GM18520 (cell line): ENCODE measurements around the gene OR6B1.
"Not testable (repeated sequence)": the region's sequence is repeated elsewhere in the genome, so short reads cannot be mapped to it uniquely, and the experiment has no call there.

ENCODE experiments used
- ATAC-seq: cut with Tn5 transposase; IDR thresholded peaks from one replicate; pipeline ENCODE4 v1.9.1; 2021; ENCODE audit not compliant: unreplicated experiment

The OR6B1 gene

DNA sequence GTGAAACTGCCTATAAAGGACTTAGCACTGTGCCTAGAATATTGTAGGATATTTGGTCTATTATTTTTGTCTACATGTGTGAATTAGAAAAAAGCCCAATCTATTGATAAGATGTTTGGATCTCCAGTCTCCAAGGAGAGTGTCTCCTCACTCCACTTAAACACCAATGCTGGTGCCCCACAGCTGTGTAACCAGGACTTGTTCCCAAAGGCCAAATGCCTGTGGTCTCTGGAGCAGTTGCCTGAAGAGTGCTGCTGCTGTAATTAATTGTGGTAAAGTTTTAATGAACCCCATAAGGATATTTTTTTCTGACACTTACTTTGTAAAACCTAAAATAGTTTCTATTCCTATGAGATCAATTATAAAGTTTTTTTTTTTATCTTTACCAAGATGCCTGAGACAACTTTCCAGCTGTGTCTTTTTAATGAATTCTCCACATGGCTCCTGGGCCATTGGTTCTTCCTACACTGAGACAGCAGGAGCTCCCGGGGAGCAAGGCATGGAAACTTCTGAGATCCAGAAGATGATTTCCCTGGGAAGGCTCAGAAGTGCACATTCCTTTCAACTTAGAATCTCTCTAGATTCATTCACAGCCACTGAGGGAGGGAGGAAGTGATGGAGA lies 37.4 kb downstream of the OR6B1 start:
- ATAC-seq: no peak

DNA sequence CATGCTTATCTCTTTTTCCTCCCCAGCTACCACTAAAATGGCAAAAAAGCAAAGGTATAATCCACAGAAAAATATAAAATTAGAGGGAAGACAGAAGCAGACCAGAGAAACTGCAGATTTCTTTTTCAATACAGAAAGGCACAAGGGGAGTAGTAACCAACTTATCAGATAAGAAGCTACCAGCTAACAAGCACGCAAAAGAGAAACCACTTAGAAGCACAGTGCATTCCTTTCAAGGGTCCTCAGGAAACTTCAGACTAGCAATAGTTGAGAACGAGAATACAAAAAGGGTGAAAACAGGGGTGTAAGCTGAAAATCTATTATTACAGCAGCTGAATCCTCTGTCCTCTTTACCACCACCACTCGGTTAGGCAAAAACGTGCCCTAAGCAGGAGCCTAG lies 38.8 kb downstream of the OR6B1 start:
- ATAC-seq: no peak

DNA sequence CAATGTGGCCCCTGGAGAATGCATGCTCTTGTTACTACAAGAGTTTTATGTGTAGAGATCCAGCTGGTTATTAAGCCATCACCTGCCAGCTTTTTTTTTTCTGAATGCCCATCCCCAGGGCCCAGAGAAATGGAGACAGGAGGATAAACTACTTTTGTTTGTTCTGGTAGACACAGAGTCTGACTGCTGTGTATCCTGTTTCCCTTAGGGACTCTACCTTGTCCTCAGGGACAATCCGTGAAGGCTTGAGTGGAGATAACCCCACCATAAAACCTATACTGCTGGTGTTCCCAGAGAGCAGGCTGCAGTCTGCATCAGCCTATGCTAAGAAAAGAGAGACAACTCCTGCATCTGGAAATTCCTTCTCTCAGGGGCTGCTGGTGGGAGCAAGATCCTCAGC lies 48.5 kb downstream of the OR6B1 start, which contains the start of gene OR2A5:
TSS of gene OR2A5 (plus strand) at position 301 of the 400 bp plus-strand sequence. CDS start 1,454 bp downstream, outside the sequence.
- ATAC-seq: no peak

DNA sequence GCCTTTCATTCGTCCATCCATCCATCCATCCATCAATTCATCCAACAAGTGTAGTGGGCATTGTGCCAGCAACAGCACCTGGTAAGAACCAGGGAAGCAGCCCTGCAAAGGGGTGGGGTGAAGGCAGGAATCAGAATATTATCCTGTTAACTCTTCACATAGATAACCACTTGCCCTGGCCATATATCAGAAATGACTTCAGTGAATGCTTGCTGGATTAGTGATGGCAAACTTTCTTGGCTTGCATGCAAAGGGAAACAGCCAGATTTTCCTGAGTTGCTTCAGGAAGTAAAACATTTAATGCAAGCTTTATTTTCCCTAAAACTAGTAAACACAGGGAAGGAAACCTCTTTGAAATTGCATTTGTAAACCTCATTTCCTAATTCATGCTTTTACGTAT lies 49.4 kb downstream of the OR6B1 start:
- no peak for ATAC-seq

DNA sequence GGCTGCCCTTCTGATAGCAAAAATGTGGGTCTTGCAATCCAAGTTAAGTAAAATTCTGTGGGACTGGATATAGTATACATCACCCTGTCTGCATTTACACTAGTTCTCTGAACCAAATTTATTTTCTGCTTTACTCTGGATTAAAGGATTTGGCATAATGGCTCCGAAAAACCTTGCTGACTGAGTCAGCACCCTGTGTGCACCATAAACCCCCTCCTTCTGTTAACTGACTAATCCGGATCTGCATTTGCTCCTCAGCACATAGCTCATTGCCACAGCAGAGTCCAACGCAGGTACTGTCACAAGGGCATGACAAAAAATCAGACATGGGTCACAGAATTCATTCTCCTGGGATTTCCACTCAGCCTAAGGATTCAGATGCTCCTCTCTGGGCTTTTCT lies 50.0 kb downstream of the OR6B1 start:
- no peak for ATAC-seq

DNA sequence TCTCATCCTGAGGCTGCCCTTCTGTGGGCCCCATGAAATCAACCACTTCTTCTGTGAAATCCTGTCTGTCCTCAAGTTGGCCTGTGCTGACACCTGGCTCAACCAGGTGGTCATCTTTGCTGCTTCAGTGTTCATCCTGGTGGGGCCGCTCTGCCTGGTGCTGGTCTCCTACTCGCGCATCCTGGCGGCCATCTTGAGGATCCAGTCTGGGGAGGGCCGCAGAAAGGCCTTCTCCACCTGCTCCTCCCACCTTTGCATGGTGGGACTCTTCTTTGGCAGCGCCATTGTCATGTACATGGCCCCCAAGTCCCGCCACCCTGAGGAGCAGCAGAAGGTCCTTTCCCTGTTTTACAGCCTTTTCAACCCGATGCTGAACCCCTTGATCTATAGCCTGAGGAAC lies 50.8 kb downstream of the OR6B1 start:
- not testable (repeated sequence) for ATAC-seq

DNA sequence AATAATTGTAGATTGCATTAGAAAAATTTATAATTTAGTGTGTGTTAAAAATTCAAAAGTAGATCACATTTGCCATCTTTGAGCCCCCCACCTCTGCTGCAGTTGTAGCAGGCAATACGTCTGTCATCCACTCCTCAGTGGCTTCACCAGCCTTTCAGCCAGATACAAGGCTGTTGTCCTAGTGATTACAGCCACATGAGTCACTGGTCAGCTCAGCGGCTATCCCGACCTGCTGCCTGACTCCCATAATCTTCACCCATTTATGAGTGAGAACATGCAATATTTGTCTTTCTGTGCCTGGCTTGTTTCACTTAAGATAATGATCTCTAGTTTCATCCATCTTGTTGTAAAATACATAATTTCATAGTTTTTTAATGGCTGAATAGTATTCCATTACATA lies 57.8 kb downstream of the OR6B1 start:
- no peak for ATAC-seq
